ENCODE data around the gene PTPRK. TPM values are rescaled to one million over a fixed set of nuclear protein-coding genes. Genes with fewer than 3 reads are reported as not detected.
"Not testable (repeated sequence)": the region's sequence is repeated elsewhere in the genome, so short reads cannot be mapped to it uniquely, and the experiment has no call there.

Gene PTPRK
- total RNA-seq, 2 donors from 2014 or later, result 94.1 to 117 TPM

GRCh38 chr6:127937102-127937501, 583.3 kb downstream of the PTPRK start:
- no peaks in the 10 kb centered on the region for H3K9me3 ChIP-seq
- no peak for TF ChIP-seq CTCF (IDR thresholded peaks at IDR 0.05)
- intact Hi-C loops (cut with DNase I), result no loop called here

GRCh38 chr6:127934956-127935355, 585.4 kb downstream of the PTPRK start:
- no peaks in the 10 kb centered on the region for H3K9me3 ChIP-seq
- no peak for TF ChIP-seq CTCF (IDR thresholded peaks at IDR 0.05)
- no peak overlapping the region for H3K27ac ChIP-seq
- no peak overlapping the region for H3K4me3 ChIP-seq
- no peaks in the 10 kb centered on the region for H3K4me1 ChIP-seq
- no peaks in the 10 kb centered on the region for H3K27me3 ChIP-seq
- no peak for DNase-seq
- no peak overlapping the region for H3K9ac ChIP-seq (ENCODE audit: low read depth in 2 of 2, low read length in 2 of 2)
- intact Hi-C loops (cut with DNase I), result no loop called here
- H3K36me3 ChIP-seq, result no peaks in the 10 kb centered on the region

More at GRCh38 chr6:127937102-127937501, 583.3 kb downstream of the PTPRK start:
- no peaks in the 10 kb centered on the region for H3K36me3 ChIP-seq
- no peaks in the 10 kb centered on the region for H3K27me3 ChIP-seq
- no peak overlapping the region for H3K9ac ChIP-seq (ENCODE audit: low read depth in 2 of 2, low read length in 2 of 2)
- no peak overlapping the region for H3K27ac ChIP-seq
- DNase-seq, result no peak
- no peak overlapping the region for H3K4me3 ChIP-seq
- no peaks in the 10 kb centered on the region for H3K4me1 ChIP-seq

- Histone ChIP-seq H3K4me3 (no peak overlapping the region), H3K9me3 (no peaks in the 10 kb centered on the region), H3K4me1 (no peaks in the 10 kb centered on the region), H3K27ac (no peak overlapping the region), H3K36me3 (no peaks in the 10 kb centered on the region), H3K27me3 (no peaks in the 10 kb centered on the region), H3K9ac (ENCODE audit: low read depth in 2 of 2, low read length in 2 of 2) (no peak overlapping the region)
- no peak for DNase-seq
- no peak for TF ChIP-seq CTCF (IDR thresholded peaks at IDR 0.05)
- intact Hi-C loops (cut with DNase I), result no loop called here
Measured at GRCh38 chr6:127933852-127934840, 586.3 kb downstream of the PTPRK start.

- intact Hi-C loops (cut with DNase I), result no loop called here
- Histone ChIP-seq H3K9me3 (no peaks in the 10 kb centered on the region), H3K36me3 (no peaks in the 10 kb centered on the region), H3K9ac (ENCODE audit: low read depth in 2 of 2, low read length in 2 of 2) (no peak overlapping the region), H3K4me1 (no peaks in the 10 kb centered on the region), H3K27ac (no peak overlapping the region), H3K27me3 (no peaks in the 10 kb centered on the region), H3K4me3 (no peak overlapping the region)
- TF ChIP-seq CTCF (IDR thresholded peaks at IDR 0.05), result no peak
- DNase-seq, result no peak
Measured at GRCh38 chr6:127933137-127933536, 587.3 kb downstream of the PTPRK start.

- no peak overlapping the region for H3K27ac ChIP-seq
- intact Hi-C loops (cut with DNase I), result no loop called here
Measured at GRCh38 chr6:127932708-127933107, 587.7 kb downstream of the PTPRK start.

GRCh38 chr6:127926441-127926840, 594.0 kb downstream of the PTPRK start:
- H3K4me1 ChIP-seq; intact Hi-C loops (cut with DNase I); H3K4me3 ChIP-seq; H3K9me3 ChIP-seq; H3K27ac ChIP-seq; H3K9ac ChIP-seq (ENCODE audit: low read depth in 2 of 2, low read length in 2 of 2); H3K36me3 ChIP-seq; DNase-seq; H3K27me3 ChIP-seq: not testable (repeated sequence)

More at GRCh38 chr6:127932708-127933107, 587.7 kb downstream of the PTPRK start:
- H3K36me3 ChIP-seq, result no peaks in the 10 kb centered on the region
- no peak overlapping the region for H3K4me3 ChIP-seq
- H3K27me3 ChIP-seq, result no peaks in the 10 kb centered on the region
- no peak for TF ChIP-seq CTCF (IDR thresholded peaks at IDR 0.05)
- no peak for DNase-seq
- H3K4me1 ChIP-seq, result no peaks in the 10 kb centered on the region
- H3K9ac ChIP-seq (ENCODE audit: low read depth in 2 of 2, low read length in 2 of 2), result no peak overlapping the region
- H3K9me3 ChIP-seq, result no peaks in the 10 kb centered on the region

Data from colonic mucosa (tissue), 4 donors.